GM13977 (cell line): ENCODE data around the gene C11orf21.

ENCODE experiments used
- DNase-seq: peaks from one replicate; pipeline ENCODE4 v3.0.0; 2012; ENCODE audit warnings: low spot score
- CTCF ChIP-seq: IDR thresholded peaks from 2 replicates; pipeline ENCODE4 v1.5.1; 2012; ENCODE audit warnings: mild to moderate bottlenecking, control low read depth; ENCODE audit not compliant: insufficient read depth; ENCODE audit errors: extremely low read depth, missing control alignments
- in situ Hi-C: fragments of 300-500 bp; cut with MboI; formaldehyde crosslinking; loops from one replicate; pipeline ENCODE4 v1.12.0; 2022; ENCODE audit warnings: low sequenced_read_pairs, low pct_unique_long_range_greater_than_20kb, mixed read lengths, inconsistent platforms; ENCODE audit not compliant: unreplicated experiment

C11orf21 gene

DNA sequence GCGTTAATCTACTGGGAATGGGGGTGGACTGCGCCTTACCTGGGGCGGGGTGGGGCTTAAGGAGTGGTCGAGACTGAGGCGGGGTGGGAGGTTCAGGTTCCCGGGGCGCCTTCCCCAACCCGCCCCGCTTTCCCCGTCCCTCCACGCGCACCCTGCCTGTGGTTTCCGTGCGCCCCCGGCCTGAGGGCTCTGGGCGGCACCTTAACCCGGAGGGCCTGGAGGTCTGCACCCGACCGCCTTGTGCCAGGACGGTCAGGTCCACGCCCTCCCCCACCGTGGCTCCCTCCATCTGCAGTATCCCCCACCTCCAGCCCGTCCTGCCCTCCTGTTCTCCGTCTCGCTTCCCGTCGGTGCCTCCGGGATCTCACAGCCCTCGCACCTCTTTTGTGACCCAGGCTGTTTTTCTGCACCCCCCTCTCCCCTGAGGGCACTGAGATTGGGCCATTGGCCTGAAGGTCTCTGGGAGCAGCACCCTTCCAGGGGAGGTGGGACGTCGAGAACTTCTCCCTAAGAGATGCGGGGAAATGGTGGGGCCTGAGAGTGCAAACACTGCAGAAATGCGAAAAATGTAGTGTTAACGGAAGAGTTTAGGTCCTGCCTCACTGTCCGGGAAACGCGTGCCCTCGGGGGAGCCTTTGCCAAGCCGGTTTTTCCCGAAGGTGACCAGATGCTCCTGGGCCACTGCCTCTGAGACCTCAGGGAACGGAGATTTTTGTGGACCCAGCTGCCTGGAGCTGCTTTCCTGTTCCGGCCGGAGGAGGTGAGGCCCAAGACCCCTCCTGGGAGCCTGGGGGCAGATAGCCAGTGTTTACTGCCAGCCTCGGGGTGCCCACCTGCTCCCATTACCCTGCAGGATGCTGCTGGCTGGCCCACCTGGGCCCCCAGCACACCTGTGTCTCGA, 30.1 kb downstream of the C11orf21 start:
- no peak for TF ChIP-seq CTCF
- DNase-seq, result no peak
- in situ Hi-C loops, result no loop called here

GRCh38 chr11:2271077-2271326, 30.7 kb downstream of the C11orf21 start:
- DNase-seq, result no peak
- TF ChIP-seq CTCF, result no peak

GRCh38 chr11:2270322-2271076, 31.2 kb downstream of the C11orf21 start, which contains the start of gene ASCL2:
ASCL2 (minus strand) TSS chr11:2270588; CDS start chr11:2270332, 256 bp downstream.
- DNase-seq, result no peak
- TF ChIP-seq CTCF, result no peak
- in situ Hi-C loops, result no loop called here

More at GRCh38 chr11:2271077-2271326, 30.7 kb downstream of the C11orf21 start:
- in situ Hi-C loops, result no loop called here

DNA sequence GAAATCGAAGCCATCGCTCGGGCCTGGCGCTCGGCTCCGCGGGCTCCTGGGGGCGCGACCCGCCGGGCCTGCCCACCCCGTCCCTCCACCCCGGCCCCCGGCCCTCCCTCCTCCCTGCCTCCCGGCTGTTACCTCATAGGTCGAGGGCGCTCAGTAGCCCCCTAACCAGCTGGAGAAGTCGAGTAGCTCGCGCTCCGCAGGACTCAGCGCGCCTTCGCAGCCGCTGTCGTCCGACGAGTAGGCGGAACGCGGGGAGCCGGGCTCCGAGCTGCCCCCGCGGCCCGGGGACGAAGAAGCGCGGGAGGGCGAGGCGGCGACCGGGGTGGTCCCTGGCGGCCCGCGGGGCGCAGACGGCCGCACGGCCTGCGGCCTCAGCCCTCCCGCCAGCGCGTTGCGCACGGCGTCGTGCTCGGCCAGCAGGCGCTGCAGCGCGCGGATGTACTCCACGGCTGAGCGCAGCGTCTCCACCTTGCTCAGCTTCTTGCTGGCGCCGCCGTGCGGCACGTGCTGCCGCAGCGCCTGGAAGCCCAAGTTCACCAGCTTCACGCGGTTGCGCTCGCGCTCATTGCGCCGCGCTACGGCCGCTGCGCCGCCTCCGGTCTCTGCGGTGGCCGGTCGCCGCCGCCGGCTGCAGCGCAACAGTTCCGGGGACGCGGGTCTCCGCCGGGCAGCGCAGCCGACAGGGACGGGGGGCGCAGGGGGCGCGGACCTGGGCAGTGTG, 32.0 kb downstream of the C11orf21 start:
- TF ChIP-seq CTCF, result no peak
- DNase-seq, result peak; percentile 44
- in situ Hi-C loops, result no loop called here

- DNase-seq, result peak; percentile 82
- TF ChIP-seq CTCF, result no peak
- in situ Hi-C loops, result no loop called here
Measured at GRCh38 chr11:2268729-2269600, 32.8 kb downstream of the C11orf21 start.
